H7 (cell line): ENCODE measurements around the gene SLC6A15. TPM values are rescaled to one million over a fixed set of nuclear protein-coding genes. Genes with fewer than 3 reads are reported as not detected.

Experiments
- DNase-seq: peaks from one replicate; pipeline ENCODE4 v3.0.0; 2012
- H3K27me3 ChIP-seq: 2 replicates; pipeline ENCODE4 v1.6.0; 2011; ENCODE audit warnings: mild to moderate bottlenecking, low read length; ENCODE audit not compliant: control insufficient read depth, insufficient read depth
- H3K36me3 ChIP-seq: replicated peaks from 2 replicates; pipeline ENCODE4 v1.5.1; 2011; ENCODE audit warnings: low read length; ENCODE audit not compliant: control insufficient read depth, insufficient read depth
- H3K4me3 ChIP-seq: 2 replicates; pipeline ENCODE4 v1.5.1; 2011; ENCODE audit warnings: low read depth, mild to moderate bottlenecking, control low read depth, low read length, moderate library complexity; ENCODE audit not compliant: insufficient read depth
- total RNA-seq: library from RNA; depleted of rRNA; stranded (reverse); fragments of >200 nt; shearing (Covaris generic); gene quantifications from 2 replicates; pipeline ENCODE4 v1.2.3, GENCODE V29; 2014

Gene SLC6A15
- total RNA-seq, 1 experiment from 2014 or later: 26.4 TPM

- H3K4me3 ChIP-seq: no peak overlapping the region
- no peaks in the 10 kb centered on the region; the same call in 1 of the 2 replicates for H3K27me3 ChIP-seq
- no peak for DNase-seq
- H3K36me3 ChIP-seq: no peaks in the 10 kb centered on the region
Measured at GRCh38 chr12:84843593-84844144, 68.9 kb downstream of the SLC6A15 start.

- DNase-seq: peak; percentile 2
- Histone ChIP-seq H3K4me3 (no peak overlapping the region), H3K36me3 (no peaks in the 10 kb centered on the region), H3K27me3 (no peaks in the 10 kb centered on the region; the same call in 1 of the 2 replicates)
Measured at GRCh38 chr12:84842406-84843013, 70.1 kb downstream of the SLC6A15 start.

- H3K4me3 ChIP-seq: no peak overlapping the region
- DNase-seq: no peak
- H3K36me3 ChIP-seq: no peaks in the 10 kb centered on the region
- no peaks in the 10 kb centered on the region for H3K27me3 ChIP-seq
Measured at GRCh38 chr12:84841591-84841990, 71.0 kb downstream of the SLC6A15 start.

GRCh38 chr12:84840356-84840755 lies 72.2 kb downstream of the SLC6A15 start:
- no peak for DNase-seq
- no peak overlapping the region for H3K4me3 ChIP-seq
- no peaks in the 10 kb centered on the region for H3K27me3 ChIP-seq
- no peaks in the 10 kb centered on the region for H3K36me3 ChIP-seq

- DNase-seq: no peak
- Histone ChIP-seq H3K36me3 (no peaks in the 10 kb centered on the region), H3K4me3 (no peak overlapping the region), H3K27me3 (no peaks in the 10 kb centered on the region)
Measured at GRCh38 chr12:84826925-84827324, 85.7 kb downstream of the SLC6A15 start.

GRCh38 chr12:84825149-84825548 lies 87.5 kb downstream of the SLC6A15 start:
- H3K4me3 ChIP-seq: no peak overlapping the region
- DNase-seq: no peak

GRCh38 chr12:84822525-84822924 lies 90.1 kb downstream of the SLC6A15 start:
- no peaks in the 10 kb centered on the region for H3K36me3 ChIP-seq
- H3K27me3 ChIP-seq: no peaks in the 10 kb centered on the region
- H3K4me3 ChIP-seq: no peak overlapping the region
- DNase-seq: no peak

More at GRCh38 chr12:84825149-84825548, 87.5 kb downstream of the SLC6A15 start:
- H3K27me3 ChIP-seq: no peaks in the 10 kb centered on the region
- H3K36me3 ChIP-seq: no peaks in the 10 kb centered on the region

GRCh38 chr12:84816916-84817695 lies 95.5 kb downstream of the SLC6A15 start:
- Histone ChIP-seq H3K27me3 (no peaks in the 10 kb centered on the region), H3K4me3 (no peak overlapping the region)
- DNase-seq: no peak

GRCh38 chr12:84814664-84815245 lies 97.8 kb downstream of the SLC6A15 start:
- DNase-seq: no peak
- no peak overlapping the region for H3K4me3 ChIP-seq
- no peaks in the 10 kb centered on the region; the same call in 1 of the 2 replicates for H3K27me3 ChIP-seq
- no peaks in the 10 kb centered on the region for H3K36me3 ChIP-seq

More at GRCh38 chr12:84816916-84817695, 95.5 kb downstream of the SLC6A15 start:
- H3K36me3 ChIP-seq: no peaks in the 10 kb centered on the region

GRCh38 chr12:84813780-84814663 lies 98.6 kb downstream of the SLC6A15 start:
- Histone ChIP-seq H3K4me3 (no peak overlapping the region), H3K36me3 (no peaks in the 10 kb centered on the region), H3K27me3 (peaks cover 4% of the 10 kb centered on the region)
- DNase-seq: no peak

GRCh38 chr12:84811291-84811690 lies 101.3 kb downstream of the SLC6A15 start:
- Histone ChIP-seq H3K36me3 (no peaks in the 10 kb centered on the region), H3K4me3 (no peak overlapping the region), H3K27me3 (peaks cover 27% of the 10 kb centered on the region)
- no peak for DNase-seq

GRCh38 chr12:84810611-84811010 lies 102.0 kb downstream of the SLC6A15 start:
- H3K4me3 ChIP-seq: no peak overlapping the region
- peaks cover 30% of the 10 kb centered on the region for H3K27me3 ChIP-seq
- DNase-seq: no peak
- H3K36me3 ChIP-seq: no peaks in the 10 kb centered on the region
